ENCODE results near the gene KXD1.
"Not testable (repeated sequence)": the region's sequence is repeated elsewhere in the genome, so short reads cannot be mapped to it uniquely, and the experiment has no call there.

The KXD1 gene

GRCh38 chr19:18539372-18539771, 18.3 kb upstream of the KXD1 start:
- no peak overlapping the region for H3K4me3 ChIP-seq (ENCODE audit: low read depth, low read length)
- no peaks in the 10 kb centered on the region for H3K27me3 ChIP-seq (replicated peaks)
- H3K27ac ChIP-seq: no peak overlapping the region
- TF ChIP-seq CTCF (IDR thresholded peaks at IDR 0.05; ENCODE audit: low read depth, low read length, missing control alignments): no peak
- no peak for DNase-seq
- H3K36me3 ChIP-seq (replicated peaks): peaks cover 43% of the 10 kb centered on the region
- in situ Hi-C loops (cut with HindIII; ENCODE audit: low pct_ligation_motif_present, low sequenced_read_pairs): no loop called here

GRCh38 chr19:18540200-18540599, 17.5 kb upstream of the KXD1 start:
- H3K27ac ChIP-seq; DNase-seq; in situ Hi-C loops (cut with HindIII; ENCODE audit: low pct_ligation_motif_present, low sequenced_read_pairs); H3K4me3 ChIP-seq (ENCODE audit: low read depth, low read length); H3K27me3 ChIP-seq (replicated peaks): not testable (repeated sequence)
- peaks cover 43% of the 10 kb centered on the region for H3K36me3 ChIP-seq (replicated peaks)

- DNase-seq: no peak
- no peaks in the 10 kb centered on the region for H3K27me3 ChIP-seq (replicated peaks)
- TF ChIP-seq CTCF (IDR thresholded peaks at IDR 0.05; ENCODE audit: low read depth, low read length, missing control alignments): no peak
- no peak overlapping the region for H3K27ac ChIP-seq
- H3K4me3 ChIP-seq (ENCODE audit: low read depth, low read length): no peak overlapping the region
- H3K36me3 ChIP-seq (replicated peaks): peaks cover 37% of the 10 kb centered on the region
- in situ Hi-C loops (cut with HindIII; ENCODE audit: low pct_ligation_motif_present, low sequenced_read_pairs): no loop called here
Measured at GRCh38 chr19:18541258-18541991, 16.2 kb upstream of the KXD1 start.

- no peaks in the 10 kb centered on the region for H3K27me3 ChIP-seq (replicated peaks)
Measured at GRCh38 chr19:18541992-18542940, 15.4 kb upstream of the KXD1 start.

GRCh38 chr19:18542941-18543813, 14.5 kb upstream of the KXD1 start, which contains the start of gene FKBP8:
TSS of gene FKBP8 (minus strand) at chr19:18543573. CDS start at chr19:18541970, 1,603 bp downstream.
- DNase-seq: peak; percentile 84
- Histone ChIP-seq H3K4me3 (ENCODE audit: low read depth, low read length) (peak within 1 kb of the TSS; percentile 80), H3K36me3 (replicated peaks) (peaks cover 21% of the 10 kb centered on the region), H3K27ac (peak within 1 kb of the TSS; percentile 45), H3K27me3 (replicated peaks) (no peaks in the 10 kb centered on the region)
- no peak for TF ChIP-seq CTCF (IDR thresholded peaks at IDR 0.05; ENCODE audit: low read depth, low read length, missing control alignments)
- in situ Hi-C loops (cut with HindIII; ENCODE audit: low pct_ligation_motif_present, low sequenced_read_pairs): no loop called here

More at GRCh38 chr19:18541992-18542940, 15.4 kb upstream of the KXD1 start:
- H3K27ac ChIP-seq: no peak overlapping the region
- no peak for DNase-seq
- H3K36me3 ChIP-seq (replicated peaks): peaks cover 30% of the 10 kb centered on the region
- H3K4me3 ChIP-seq (ENCODE audit: low read depth, low read length): peak overlapping the region; percentile 80
- TF ChIP-seq CTCF (IDR thresholded peaks at IDR 0.05; ENCODE audit: low read depth, low read length, missing control alignments): no peak
- in situ Hi-C loops (cut with HindIII; ENCODE audit: low pct_ligation_motif_present, low sequenced_read_pairs): no loop called here

Measured in brain microvascular endothelial cell (primary cell).